ENCODE measurements around the gene SNED1.

SNED1 gene

DNA sequence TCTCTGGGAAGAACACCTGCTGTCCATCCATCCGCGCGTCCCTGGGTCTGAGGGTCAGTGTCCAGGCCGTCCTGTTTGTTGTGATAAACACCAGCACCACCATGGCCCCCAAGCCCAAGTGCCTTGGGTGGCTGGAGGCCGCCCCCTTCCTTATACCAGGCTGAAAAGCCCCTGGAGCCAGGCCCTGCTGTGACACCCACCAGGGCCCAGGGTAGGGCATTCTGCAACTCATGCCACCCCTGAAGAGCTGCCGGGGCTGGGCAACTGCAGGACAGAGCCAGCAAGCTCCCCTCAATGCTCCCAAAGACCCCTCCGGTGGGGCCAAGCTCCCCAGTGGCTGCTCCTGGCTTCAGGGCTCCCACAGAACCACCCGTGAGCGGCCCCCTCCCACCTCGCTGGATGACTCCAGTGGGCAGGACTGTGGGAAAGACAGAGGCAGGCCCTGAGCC is 31.9 kb upstream of the SNED1 start:
- Histone ChIP-seq H3K27me3 (replicated peaks; ENCODE audit: control insufficient read depth, insufficient read depth, low read length) (no peaks in the 10 kb centered on the region; the same call in 1 of the 2 replicates), H3K36me3 (ENCODE audit: control insufficient read depth, insufficient read depth, low read length) (no peaks in the 10 kb centered on the region), H3K4me3 (replicated peaks; ENCODE audit: low read depth, low read length) (no peak overlapping the region)
- TF ChIP-seq CTCF (IDR thresholded peaks at IDR 0.05; ENCODE audit: insufficient read depth, low read length, poor library complexity, severe bottlenecking) = no peak
- no peak for DNase-seq (ENCODE audit: extremely low read depth, insufficient read length)

DNA sequence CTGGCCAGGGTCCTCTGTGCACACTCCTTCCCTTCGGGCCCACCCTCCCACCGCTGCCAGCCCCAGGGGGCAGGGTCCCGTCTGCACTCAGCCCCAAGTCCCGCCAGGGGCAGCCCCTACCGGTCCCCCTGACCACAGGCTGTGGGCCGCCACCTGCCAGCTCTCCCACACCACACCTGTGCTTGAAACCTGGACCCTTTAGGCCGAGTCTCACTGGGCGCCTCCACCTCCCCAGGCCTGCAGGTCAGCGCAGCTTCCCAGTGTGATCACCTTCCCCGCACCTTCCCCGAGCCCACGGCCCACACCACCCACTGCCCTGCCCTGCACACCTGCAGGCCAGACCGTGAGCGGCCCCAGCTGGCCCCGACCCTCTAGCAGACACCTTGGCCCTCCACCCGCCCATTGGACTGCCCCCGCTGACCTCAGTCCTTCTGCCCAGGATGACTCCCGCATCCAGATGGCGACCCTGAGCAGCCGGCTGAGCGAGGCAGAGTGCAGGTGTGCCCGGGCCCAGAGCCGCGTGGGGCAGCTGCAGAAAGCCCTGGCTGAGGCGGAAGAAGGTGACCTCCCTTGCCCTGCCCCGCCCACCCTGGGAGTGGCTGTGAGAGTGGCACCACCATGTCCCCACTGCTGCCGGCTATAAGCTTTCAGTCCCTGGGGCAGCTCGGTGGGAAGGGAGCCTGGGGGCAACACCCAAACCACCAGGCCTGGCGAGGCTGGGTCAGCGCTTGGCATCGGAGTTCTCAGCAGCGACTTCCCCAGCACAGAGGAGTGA is 31.3 kb upstream of the SNED1 start:
- Histone ChIP-seq H3K4me3 (replicated peaks; ENCODE audit: low read depth, low read length) (no peak overlapping the region), H3K27me3 (replicated peaks; ENCODE audit: control insufficient read depth, insufficient read depth, low read length) (no peaks in the 10 kb centered on the region; the same call in none of the 2 replicates), H3K36me3 (ENCODE audit: control insufficient read depth, insufficient read depth, low read length) (no peaks in the 10 kb centered on the region)
- no peak for TF ChIP-seq CTCF (IDR thresholded peaks at IDR 0.05; ENCODE audit: insufficient read depth, low read length, poor library complexity, severe bottlenecking)
- DNase-seq (ENCODE audit: extremely low read depth, insufficient read length) = no peak

DNA sequence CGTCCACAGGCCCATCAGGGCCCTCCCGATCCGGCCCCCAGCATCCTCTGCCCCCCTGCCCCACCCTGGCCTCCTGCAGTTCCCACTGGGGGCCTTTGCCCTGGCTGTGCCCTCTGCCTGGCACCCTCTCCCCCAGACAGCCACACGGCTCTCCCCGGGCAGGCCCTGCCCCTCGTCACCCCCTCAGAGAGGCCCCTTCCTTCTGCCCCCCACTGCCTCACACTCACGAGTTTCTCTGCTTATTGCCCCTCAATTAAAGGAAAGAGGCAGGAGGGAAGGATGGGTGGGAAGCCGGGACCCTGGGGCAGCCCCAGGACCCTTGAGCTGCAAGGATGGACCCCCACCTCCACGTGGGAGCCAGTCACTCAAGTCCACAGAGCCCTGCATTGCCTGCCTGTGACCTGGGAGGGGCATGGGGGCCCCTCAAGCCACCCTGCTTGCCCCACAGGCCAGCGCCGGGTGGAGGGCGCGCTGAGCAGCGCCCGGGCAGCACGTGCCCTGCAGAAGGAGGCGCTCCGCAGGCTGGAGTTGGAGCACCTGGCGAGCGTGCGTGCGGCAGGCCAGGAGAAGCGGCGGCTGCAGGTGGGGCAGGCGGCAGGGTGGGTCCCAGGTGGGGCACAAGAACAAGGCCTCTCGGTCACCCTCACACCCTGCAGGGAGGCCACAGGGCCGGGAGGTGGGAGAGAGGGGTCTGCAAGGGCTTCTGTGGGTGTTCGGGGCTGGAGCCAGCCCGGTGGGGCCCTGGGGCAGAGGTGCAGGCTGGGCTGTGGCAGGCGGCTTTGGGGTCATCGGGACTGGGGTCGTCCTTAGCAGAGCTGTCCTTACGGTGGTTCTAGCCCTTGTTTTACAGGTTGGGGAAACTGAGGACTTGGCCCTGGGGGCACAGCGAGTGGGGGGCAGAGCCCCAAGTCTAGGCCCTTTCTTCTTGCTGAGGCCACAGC is 30.5 kb upstream of the SNED1 start:
- no peak for TF ChIP-seq CTCF (IDR thresholded peaks at IDR 0.05; ENCODE audit: insufficient read depth, low read length, poor library complexity, severe bottlenecking)
- no peak for DNase-seq (ENCODE audit: extremely low read depth, insufficient read length)
- Histone ChIP-seq H3K4me3 (replicated peaks; ENCODE audit: low read depth, low read length) (no peak overlapping the region), H3K36me3 (ENCODE audit: control insufficient read depth, insufficient read depth, low read length) (no peaks in the 10 kb centered on the region), H3K27me3 (replicated peaks; ENCODE audit: control insufficient read depth, insufficient read depth, low read length) (no peaks in the 10 kb centered on the region; the same call in none of the 2 replicates)

- TF ChIP-seq CTCF (IDR thresholded peaks at IDR 0.05; ENCODE audit: insufficient read depth, low read length, poor library complexity, severe bottlenecking) = no peak
- H3K4me3 ChIP-seq (replicated peaks; ENCODE audit: low read depth, low read length) = no peak overlapping the region
- no peaks in the 10 kb centered on the region; the same call in none of the 2 replicates for H3K27me3 ChIP-seq (replicated peaks; ENCODE audit: control insufficient read depth, insufficient read depth, low read length)
- no peak for DNase-seq (ENCODE audit: extremely low read depth, insufficient read length)
- H3K36me3 ChIP-seq (ENCODE audit: control insufficient read depth, insufficient read depth, low read length) = no peaks in the 10 kb centered on the region
Measured at GRCh38 chr2:240968731-240969624, 29.4 kb upstream of the SNED1 start.

- H3K27me3 ChIP-seq (replicated peaks; ENCODE audit: control insufficient read depth, insufficient read depth, low read length) = no peaks in the 10 kb centered on the region; the same call in none of the 2 replicates
- TF ChIP-seq CTCF (IDR thresholded peaks at IDR 0.05; ENCODE audit: insufficient read depth, low read length, poor library complexity, severe bottlenecking) = no peak
- H3K36me3 ChIP-seq (ENCODE audit: control insufficient read depth, insufficient read depth, low read length) = no peaks in the 10 kb centered on the region
- no peak overlapping the region for H3K4me3 ChIP-seq (replicated peaks; ENCODE audit: low read depth, low read length)
- no peak for DNase-seq (ENCODE audit: extremely low read depth, insufficient read length)
Measured at GRCh38 chr2:240970104-240970503, 28.3 kb upstream of the SNED1 start.

Data from GM06990 (cell line).